Measurements from ENCODE around the gene EML4. TPM values are rescaled to one million over a fixed set of nuclear protein-coding genes. Genes with fewer than 3 reads are reported as not detected.
A peak's percentile ranks its signal among the peaks of the same experiment; 100 is the strongest.

The EML4 gene
- total and polyA plus RNA-seq, 2 of the 13 experiments (the other 11 are each of a cell fraction or from before 2014, with no cell fraction given) = 243 to 476 TPM

DNA sequence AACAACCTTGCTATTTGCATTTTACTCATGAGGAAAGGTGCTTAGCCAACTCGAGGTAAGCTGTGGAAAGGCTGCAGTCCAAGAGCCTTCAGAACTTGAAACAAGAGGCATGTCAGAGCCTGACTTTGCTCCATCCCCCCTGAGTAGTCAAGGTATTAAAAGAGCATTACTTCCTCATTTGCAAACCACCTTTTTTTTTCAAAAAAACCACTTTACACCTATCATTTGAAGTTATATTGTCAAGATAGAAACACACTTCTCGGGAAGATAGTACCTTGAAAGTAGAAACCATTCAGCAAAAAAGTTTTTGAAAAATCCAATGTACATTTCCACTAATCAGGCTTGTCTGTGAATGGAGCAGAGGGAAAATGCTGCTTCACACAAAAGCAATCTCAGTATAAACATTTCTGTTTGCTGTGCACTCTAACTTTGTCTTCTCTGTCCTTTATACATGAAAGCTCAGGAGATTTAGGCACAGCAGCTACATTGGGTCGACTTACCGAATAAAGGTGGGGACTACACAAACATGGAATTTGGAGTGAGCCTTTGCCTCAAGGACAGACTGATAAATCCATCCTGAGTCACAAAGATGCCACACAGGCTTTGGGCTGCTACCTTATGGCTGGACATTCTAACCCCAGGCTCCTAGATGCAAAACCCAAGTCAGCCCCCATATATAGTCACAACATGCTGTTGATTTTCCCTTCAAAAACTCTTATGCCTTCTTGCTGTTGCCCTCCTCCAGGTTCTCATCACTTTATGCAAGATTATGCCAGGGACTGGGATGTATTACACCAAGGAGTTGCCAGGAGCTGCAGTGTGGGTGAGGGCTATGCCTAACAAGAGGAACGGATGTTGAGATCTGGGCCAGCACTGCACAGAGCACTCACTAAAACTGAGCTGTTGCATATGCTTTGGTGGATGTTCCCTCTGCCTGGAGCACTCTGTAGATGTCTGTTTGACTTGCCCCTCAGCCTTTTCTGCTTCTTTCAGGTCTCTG lies 41.4 kb upstream of the EML4 start (continued):
- TF ChIP-seq NFE2L1 (CRISPR knock-in tag; IDR thresholded peaks at IDR 0.05; ENCODE audit: borderline replicate concordance) (no peak), ZNF546 (CRISPR knock-in tag; conservative IDR thresholded peaks at IDR 0.05) (no peak), ZNF569 (CRISPR knock-in tag; IDR thresholded peaks at IDR 0.05; ENCODE audit: borderline replicate concordance) (no peak), ZNF660 (CRISPR knock-in tag; IDR thresholded peaks at IDR 0.05; ENCODE audit: borderline replicate concordance, low read depth) (no peak), EED (CRISPR knock-in tag; IDR thresholded peaks at IDR 0.05) (no peak), KLF6 (CRISPR knock-in tag; IDR thresholded peaks at IDR 0.05) (peak; percentile 70; the same call in 1 of the 2 replicates), ZNF432 (CRISPR knock-in tag; IDR thresholded peaks at IDR 0.05; ENCODE audit: borderline replicate concordance) (no peak), HOXD1 (CRISPR knock-in tag; IDR thresholded peaks at IDR 0.05) (0 out of 2 replicates have a peak, but pooled peaks have one; percentile 36), SP4 (CRISPR knock-in tag; IDR thresholded peaks at IDR 0.05) (no peak), ZFX (CRISPR knock-in tag; IDR thresholded peaks at IDR 0.05; ENCODE audit: low read depth) (no peak), NR3C1 (CRISPR knock-in tag; IDR thresholded peaks at IDR 0.05) (no peak), POLR2AphosphoS5 (IDR thresholded peaks at IDR 0.05; ENCODE audit: low read depth, low read length) (peak; percentile 43), ZSCAN25 (CRISPR knock-in tag; IDR thresholded peaks at IDR 0.05) (no peak), ZNF841 (CRISPR knock-in tag; IDR thresholded peaks at IDR 0.05; ENCODE audit: borderline replicate concordance) (no peak), ARNT2 (CRISPR knock-in tag; IDR thresholded peaks at IDR 0.05; ENCODE audit: low read depth) (no peak), EP300 (IDR thresholded peaks at IDR 0.05; ENCODE audit: low read depth in 2 of 2, low read length in 2 of 2) (peak; percentile 18 to 96; a peak in 2 of 4 replicates), EP300 (CRISPR knock-in tag; IDR thresholded peaks at IDR 0.05; ENCODE audit: borderline replicate concordance) (peak; percentile 87), ETV6 (CRISPR knock-in tag; conservative IDR thresholded peaks at IDR 0.05) (no peak), ASH2L (IDR thresholded peaks at IDR 0.05; ENCODE audit: insufficient read length, low read depth, low read length) (peak; percentile 12), PHF20 (CRISPR knock-in tag; IDR thresholded peaks at IDR 0.05) (no peak), ZNF615 (CRISPR knock-in tag; IDR thresholded peaks at IDR 0.05; ENCODE audit: borderline replicate concordance) (0 out of 2 replicates have a peak, but pooled peaks have one; percentile 79), EZH2 (conservative IDR thresholded peaks at IDR 0.05; ENCODE audit: low read depth, low read length) (no peak), SIN3A (IDR thresholded peaks at IDR 0.05; ENCODE audit: borderline replicate concordance, low read depth, low read length) (no peak), SATB2 (CRISPR knock-in tag; IDR thresholded peaks at IDR 0.05) (0 out of 2 replicates have a peak, but pooled peaks have one; percentile 27), ARNT (IDR thresholded peaks at IDR 0.05) (no peak)
- TF ChIP-seq, protein P1, sequence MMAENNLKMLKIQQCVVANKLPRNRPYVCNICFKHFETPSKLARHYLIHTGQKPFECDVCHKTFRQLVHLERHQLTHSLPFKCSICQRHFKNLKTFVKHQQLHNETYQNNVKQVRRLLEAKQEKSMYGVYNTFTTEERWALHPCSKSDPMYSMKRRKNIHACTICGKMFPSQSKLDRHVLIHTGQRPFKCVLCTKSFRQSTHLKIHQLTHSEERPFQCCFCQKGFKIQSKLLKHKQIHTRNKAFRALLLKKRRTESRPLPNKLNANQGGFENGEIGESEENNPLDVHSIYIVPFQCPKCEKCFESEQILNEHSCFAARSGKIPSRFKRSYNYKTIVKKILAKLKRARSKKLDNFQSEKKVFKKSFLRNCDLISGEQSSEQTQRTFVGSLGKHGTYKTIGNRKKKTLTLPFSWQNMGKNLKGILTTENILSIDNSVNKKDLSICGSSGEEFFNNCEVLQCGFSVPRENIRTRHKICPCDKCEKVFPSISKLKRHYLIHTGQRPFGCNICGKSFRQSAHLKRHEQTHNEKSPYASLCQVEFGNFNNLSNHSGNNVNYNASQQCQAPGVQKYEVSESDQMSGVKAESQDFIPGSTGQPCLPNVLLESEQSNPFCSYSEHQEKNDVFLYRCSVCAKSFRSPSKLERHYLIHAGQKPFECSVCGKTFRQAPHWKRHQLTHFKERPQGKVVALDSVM (CRISPR knock-in tag; IDR thresholded peaks at IDR 0.05) = no peak
- TF ChIP-seq, protein P2, sequence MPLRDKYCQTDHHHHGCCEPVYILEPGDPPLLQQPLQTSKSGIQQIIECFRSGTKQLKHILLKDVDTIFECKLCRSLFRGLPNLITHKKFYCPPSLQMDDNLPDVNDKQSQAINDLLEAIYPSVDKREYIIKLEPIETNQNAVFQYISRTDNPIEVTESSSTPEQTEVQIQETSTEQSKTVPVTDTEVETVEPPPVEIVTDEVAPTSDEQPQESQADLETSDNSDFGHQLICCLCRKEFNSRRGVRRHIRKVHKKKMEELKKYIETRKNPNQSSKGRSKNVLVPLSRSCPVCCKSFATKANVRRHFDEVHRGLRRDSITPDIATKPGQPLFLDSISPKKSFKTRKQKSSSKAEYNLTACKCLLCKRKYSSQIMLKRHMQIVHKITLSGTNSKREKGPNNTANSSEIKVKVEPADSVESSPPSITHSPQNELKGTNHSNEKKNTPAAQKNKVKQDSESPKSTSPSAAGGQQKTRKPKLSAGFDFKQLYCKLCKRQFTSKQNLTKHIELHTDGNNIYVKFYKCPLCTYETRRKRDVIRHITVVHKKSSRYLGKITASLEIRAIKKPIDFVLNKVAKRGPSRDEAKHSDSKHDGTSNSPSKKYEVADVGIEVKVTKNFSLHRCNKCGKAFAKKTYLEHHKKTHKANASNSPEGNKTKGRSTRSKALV (CRISPR knock-in tag; IDR thresholded peaks at IDR 0.05) = peak; percentile 57; the same call in 1 of the 2 replicates

All from HepG2 (cell line).